ENCODE measurements around the gene MOCS1. TPM values are rescaled to one million over a fixed set of nuclear protein-coding genes. Genes with fewer than 3 reads are reported as not detected.

MOCS1 gene
- total and polyA plus RNA-seq, 2 experiments from 2014 or later, result 12.4 to 18.9 TPM

DNA sequence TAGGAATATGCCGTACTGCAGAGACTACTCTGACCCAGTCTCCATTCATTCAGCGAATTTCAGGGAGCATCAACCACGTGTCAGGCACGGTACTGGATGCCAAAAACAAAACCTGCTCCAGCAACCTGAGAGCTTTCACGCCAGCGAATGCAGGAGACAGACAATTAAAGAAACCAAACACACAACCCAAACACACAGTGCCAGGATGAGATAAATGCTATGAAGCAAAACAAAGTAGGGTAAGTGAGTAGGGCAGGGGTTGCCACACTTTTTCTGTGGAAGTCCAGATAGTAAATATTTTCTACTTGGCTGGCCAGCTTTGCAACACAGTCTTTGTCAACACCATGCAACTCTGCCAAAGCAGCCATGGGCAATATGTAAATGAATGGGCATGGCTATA, 10.0 kb downstream of the MOCS1 start:
- Histone ChIP-seq H3K4me1 (ENCODE audit: low read depth) (peaks cover 9% of the 10 kb centered on the region), H3K27me3 (no peaks in the 10 kb centered on the region), H3K36me3 (peaks cover 5% of the 10 kb centered on the region), H3K4me3 (no peak overlapping the region), H3K9me3 (ENCODE audit: low read depth) (no peaks in the 10 kb centered on the region), H3K27ac (no peak overlapping the region)
- no peak for TF ChIP-seq CTCF (IDR thresholded peaks at IDR 0.05; ENCODE audit: low read depth, low read length)
- no peak for DNase-seq (ENCODE audit: low read depth in 1 of 2, low spot score in 1 of 2)

DNA sequence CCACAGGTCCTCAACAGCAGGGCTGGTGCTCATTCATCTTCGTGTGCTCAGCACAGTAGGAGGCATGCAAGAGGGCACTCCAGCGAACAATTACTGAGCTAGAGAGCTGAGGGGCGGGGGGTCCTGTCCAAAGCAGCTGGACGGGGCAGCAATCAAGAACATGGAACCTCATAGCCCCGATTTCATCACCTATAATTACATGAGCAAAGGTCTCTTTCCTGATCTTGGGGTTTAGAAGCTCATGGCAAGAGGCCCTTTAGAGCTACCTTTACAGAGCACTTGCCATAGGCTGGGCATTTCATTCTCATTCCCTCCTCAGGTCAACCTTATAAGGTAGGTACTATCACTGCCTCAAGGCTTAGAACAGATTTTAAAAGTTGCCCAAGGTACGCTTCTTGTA, 10.4 kb downstream of the MOCS1 start:
- Histone ChIP-seq H3K4me3 (no peak overlapping the region), H3K9me3 (ENCODE audit: low read depth) (no peaks in the 10 kb centered on the region), H3K27ac (no peak overlapping the region), H3K36me3 (peaks cover 5% of the 10 kb centered on the region), H3K27me3 (no peaks in the 10 kb centered on the region), H3K4me1 (ENCODE audit: low read depth) (peaks cover 5% of the 10 kb centered on the region)
- TF ChIP-seq CTCF (IDR thresholded peaks at IDR 0.05; ENCODE audit: low read depth, low read length), result no peak
- DNase-seq (ENCODE audit: low read depth in 1 of 2, low spot score in 1 of 2), result no peak

DNA sequence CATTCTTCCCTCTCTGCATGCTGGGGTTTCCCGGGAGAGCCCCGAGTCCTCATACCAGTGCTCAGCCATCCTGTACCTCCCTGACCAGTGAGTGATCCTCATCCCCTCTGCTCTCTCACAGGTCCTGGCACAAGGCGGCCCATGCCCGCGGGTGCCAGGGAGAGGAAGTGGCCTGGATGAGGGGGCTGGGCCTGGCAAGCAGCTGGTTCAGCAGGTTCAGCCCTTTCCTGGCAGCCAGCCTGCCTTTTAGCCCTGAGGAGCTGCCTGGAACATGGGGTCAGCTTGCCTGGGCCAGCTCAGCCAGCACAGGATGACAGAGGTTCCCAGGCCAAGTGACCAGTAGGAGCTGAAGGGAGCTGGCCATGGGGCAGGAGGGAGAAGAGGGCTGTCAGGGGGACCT, 10.9 kb downstream of the MOCS1 start:
- H3K27me3 ChIP-seq, result no peaks in the 10 kb centered on the region
- no peak for DNase-seq (ENCODE audit: low read depth in 1 of 2, low spot score in 1 of 2)
- H3K4me1 ChIP-seq (ENCODE audit: low read depth), result peaks cover under 1% of the 10 kb centered on the region

GRCh38 chr6:39922821-39923220, 11.4 kb downstream of the MOCS1 start:
- no peaks in the 10 kb centered on the region for H3K4me1 ChIP-seq (ENCODE audit: low read depth)
- TF ChIP-seq CTCF (IDR thresholded peaks at IDR 0.05; ENCODE audit: low read depth, low read length), result no peak
- H3K4me3 ChIP-seq, result no peak overlapping the region
- H3K36me3 ChIP-seq, result peaks cover 5% of the 10 kb centered on the region
- DNase-seq (ENCODE audit: low read depth in 1 of 2, low spot score in 1 of 2), result no peak
- H3K27me3 ChIP-seq, result no peaks in the 10 kb centered on the region
- H3K27ac ChIP-seq, result no peak overlapping the region
- H3K9me3 ChIP-seq (ENCODE audit: low read depth), result no peaks in the 10 kb centered on the region

More for the DNA sequence above, 10.9 kb downstream of the MOCS1 start:
- no peak overlapping the region for H3K4me3 ChIP-seq
- H3K9me3 ChIP-seq (ENCODE audit: low read depth), result no peaks in the 10 kb centered on the region
- H3K36me3 ChIP-seq, result peaks cover 5% of the 10 kb centered on the region
- no peak for TF ChIP-seq CTCF (IDR thresholded peaks at IDR 0.05; ENCODE audit: low read depth, low read length)
- H3K27ac ChIP-seq, result no peak overlapping the region

DNA sequence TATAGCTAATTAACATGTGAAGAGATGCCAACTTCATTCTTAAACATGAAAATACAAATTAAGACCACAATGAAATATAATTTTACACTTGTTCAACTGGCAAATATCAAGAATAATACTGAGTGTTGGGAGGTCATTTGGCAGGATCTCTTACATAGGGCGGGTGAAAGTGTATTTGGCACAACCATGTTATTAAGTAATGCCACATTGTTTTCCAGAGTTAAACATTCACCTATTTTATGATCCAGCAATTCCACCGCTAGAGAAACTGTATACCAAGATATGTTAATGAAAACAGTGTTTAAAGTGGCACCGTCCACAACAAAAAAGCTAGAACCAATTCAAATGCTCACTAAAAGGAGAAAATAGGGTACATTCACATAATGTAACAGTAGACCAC, 14.1 kb downstream of the MOCS1 start:
- Histone ChIP-seq H3K27me3 (no peaks in the 10 kb centered on the region), H3K4me3 (no peak overlapping the region), H3K9me3 (ENCODE audit: low read depth) (no peaks in the 10 kb centered on the region), H3K4me1 (ENCODE audit: low read depth) (no peaks in the 10 kb centered on the region), H3K36me3 (peaks cover 3% of the 10 kb centered on the region), H3K27ac (no peak overlapping the region)
- TF ChIP-seq CTCF (IDR thresholded peaks at IDR 0.05; ENCODE audit: low read depth, low read length), result no peak
- DNase-seq (ENCODE audit: low read depth in 1 of 2, low spot score in 1 of 2), result no peak

- H3K36me3 ChIP-seq, result no peaks in the 10 kb centered on the region
- DNase-seq (ENCODE audit: low read depth in 1 of 2, low spot score in 1 of 2), result no peak
- no peaks in the 10 kb centered on the region for H3K27me3 ChIP-seq
- H3K9me3 ChIP-seq (ENCODE audit: low read depth), result no peaks in the 10 kb centered on the region
- TF ChIP-seq CTCF (IDR thresholded peaks at IDR 0.05; ENCODE audit: low read depth, low read length), result no peak
- H3K4me1 ChIP-seq (ENCODE audit: low read depth), result no peaks in the 10 kb centered on the region
- H3K4me3 ChIP-seq, result no peak overlapping the region
- no peak overlapping the region for H3K27ac ChIP-seq
Measured at GRCh38 chr6:39918831-39919230, 15.4 kb downstream of the MOCS1 start.

All from cardiac muscle cell (in vitro differentiated cells and primary cell).